GM18951 (cell line): ENCODE results near the gene PTTG1IP.

Experiments used
- POLR2A ChIP-seq: IDR thresholded peaks from 4 replicates; pipeline ENCODE4 v1.6.1; 2011; ENCODE audit warnings: mild to moderate bottlenecking; ENCODE audit not compliant: insufficient read length, insufficient read depth; ENCODE audit errors: extremely low read depth
- in situ Hi-C: fragments of 300-500 bp; cut with MboI; formaldehyde crosslinking; loops from one replicate; pipeline ENCODE4 v1.12.0; 2022; ENCODE audit warnings: low sequenced_read_pairs, mixed read lengths, inconsistent platforms; ENCODE audit not compliant: unreplicated experiment

The PTTG1IP gene

DNA sequence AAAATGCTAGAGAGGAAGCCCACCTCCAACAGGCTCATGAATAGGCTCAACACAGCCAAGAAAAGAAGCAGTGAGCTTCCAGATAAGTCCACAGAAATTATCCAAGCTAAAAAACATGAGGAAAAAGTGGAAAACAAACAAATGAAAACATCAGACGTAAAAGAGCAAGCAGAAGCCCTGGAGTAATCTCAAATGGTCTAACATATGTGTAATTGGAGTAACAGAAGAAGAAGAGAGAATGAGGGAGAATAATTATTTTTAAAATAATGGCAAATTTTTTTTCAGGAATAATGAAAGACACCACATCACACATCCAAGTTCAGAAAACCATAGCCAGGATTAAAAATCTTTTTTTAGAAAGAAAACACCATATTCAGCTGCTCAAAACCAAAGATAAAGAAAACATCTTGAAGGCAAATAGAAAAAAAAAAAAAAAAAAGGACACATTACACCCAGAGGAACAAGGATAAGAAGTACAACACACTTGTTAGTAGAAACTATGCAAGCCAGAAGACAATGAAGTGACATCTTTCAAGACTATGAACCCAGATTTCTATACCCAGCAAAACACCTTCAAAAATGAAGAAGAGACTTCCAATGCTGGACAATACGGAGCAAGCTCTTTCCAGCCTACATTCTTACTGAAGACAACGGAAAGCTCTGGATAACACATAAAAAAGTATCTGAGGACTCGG, 45.0 kb downstream of the PTTG1IP start:
- no peak for TF ChIP-seq POLR2A
- in situ Hi-C loops, result no loop called here

- in situ Hi-C loops, result no loop called here
- TF ChIP-seq POLR2A, result no peak
Observed at GRCh38 chr21:44823179-44823660, 50.3 kb downstream of the PTTG1IP start.

- in situ Hi-C loops, result no loop called here
- TF ChIP-seq POLR2A, result no peak
Observed at GRCh38 chr21:44822484-44823178, 50.9 kb downstream of the PTTG1IP start.

GRCh38 chr21:44820851-44821250, 52.6 kb downstream of the PTTG1IP start:
- in situ Hi-C loops, result no loop called here
- TF ChIP-seq POLR2A, result no peak

DNA sequence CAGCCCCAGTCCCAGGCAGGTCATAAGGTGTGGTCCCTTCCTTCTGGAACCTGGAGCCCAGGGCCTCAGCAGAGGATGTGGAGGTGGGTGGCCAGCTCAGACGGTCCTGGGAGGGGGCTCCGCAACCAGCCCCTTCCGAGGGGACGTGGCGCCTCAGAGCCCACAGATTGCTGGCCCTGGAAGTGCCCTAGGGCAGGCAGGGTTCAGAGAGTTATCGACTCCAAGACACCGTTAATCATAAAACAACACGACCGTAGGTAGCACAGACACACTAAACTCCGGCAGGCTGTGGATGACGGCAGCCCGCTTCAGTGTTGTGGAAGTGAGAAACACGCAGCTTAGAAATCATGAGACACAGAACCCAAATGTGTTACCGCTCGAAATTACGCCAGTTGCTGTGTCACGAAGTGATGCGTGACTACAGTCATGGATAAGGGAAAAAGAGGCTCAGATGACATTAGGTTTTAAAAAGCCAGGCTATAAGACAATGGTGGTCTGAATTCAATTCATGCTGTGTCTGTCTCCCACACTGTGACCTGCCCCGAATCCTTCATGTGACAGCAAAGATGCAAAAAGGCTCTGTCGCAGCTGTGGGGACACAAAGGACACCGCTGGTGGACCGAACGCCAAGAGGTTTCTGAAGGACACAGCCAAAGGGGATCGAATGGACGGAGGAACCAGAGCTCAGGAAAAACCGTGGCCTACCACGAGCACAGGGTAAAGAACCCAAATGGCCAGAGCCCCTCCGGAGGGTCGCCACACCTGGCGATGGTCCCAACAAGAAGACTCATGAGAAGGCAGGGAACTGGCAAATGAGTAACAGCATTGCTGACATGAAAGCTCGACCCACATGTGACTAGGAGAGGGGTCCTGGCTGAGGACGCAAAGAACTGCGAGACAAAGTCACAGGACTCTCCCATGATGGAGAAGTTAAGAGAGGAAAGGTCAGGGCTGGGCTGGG, 53.9 kb downstream of the PTTG1IP start:
- no peak for TF ChIP-seq POLR2A
- in situ Hi-C loops, result no loop called here

- no peak for TF ChIP-seq POLR2A
- in situ Hi-C loops, result no loop called here
Observed at GRCh38 chr21:44818640-44819011, 54.9 kb downstream of the PTTG1IP start.

DNA sequence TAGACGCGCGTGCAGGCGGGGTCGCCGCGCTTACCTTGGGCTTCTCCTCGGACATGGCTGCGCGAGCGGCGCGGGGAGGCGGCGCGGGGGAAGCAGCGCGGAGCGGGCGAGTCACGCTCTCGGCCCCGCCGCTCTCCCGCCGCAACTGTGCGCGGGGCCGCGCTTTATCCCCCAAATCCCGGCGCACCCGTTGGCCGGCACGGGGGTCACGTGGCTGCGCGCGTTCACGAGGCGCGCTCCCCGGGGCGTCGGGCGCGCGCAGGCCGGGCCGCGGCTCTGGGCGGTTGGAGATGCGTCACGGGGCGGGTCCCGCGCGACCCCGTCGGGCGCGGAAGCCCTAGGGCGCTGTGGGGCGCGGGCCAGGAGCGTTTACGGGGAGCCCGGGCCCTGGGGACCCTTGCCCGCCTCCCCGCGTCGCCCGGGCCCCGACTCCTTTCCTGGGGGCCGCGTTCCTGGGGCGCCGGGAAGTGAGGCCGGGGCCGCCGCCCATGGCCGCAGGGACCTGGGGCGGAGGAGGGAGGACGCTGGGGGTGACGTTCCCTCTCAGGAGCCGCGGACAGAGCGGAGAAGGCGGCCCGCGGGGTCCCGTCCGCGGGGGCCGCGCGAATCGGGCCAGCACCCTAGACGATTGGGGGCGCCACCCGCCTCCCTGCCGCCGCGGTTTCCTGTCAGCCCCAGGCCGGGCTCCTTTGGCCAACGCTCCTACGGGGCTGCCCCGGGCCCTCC, 55.4 kb downstream of the PTTG1IP start, which contains the start of gene SUMO3:
TSS of gene SUMO3 (minus strand) at position 149 of the 726 bp plus-strand sequence. CDS start at position 55, 94 bp downstream.
- peak; percentile 79 for TF ChIP-seq POLR2A
- in situ Hi-C loops, result no loop called here

- no peak for TF ChIP-seq POLR2A
- in situ Hi-C loops, result no loop called here
Observed at GRCh38 chr21:44817506-44817880, 56.0 kb downstream of the PTTG1IP start.

GRCh38 chr21:44816761-44817505, 56.6 kb downstream of the PTTG1IP start:
- in situ Hi-C loops, result no loop called here
- no peak for TF ChIP-seq POLR2A

DNA sequence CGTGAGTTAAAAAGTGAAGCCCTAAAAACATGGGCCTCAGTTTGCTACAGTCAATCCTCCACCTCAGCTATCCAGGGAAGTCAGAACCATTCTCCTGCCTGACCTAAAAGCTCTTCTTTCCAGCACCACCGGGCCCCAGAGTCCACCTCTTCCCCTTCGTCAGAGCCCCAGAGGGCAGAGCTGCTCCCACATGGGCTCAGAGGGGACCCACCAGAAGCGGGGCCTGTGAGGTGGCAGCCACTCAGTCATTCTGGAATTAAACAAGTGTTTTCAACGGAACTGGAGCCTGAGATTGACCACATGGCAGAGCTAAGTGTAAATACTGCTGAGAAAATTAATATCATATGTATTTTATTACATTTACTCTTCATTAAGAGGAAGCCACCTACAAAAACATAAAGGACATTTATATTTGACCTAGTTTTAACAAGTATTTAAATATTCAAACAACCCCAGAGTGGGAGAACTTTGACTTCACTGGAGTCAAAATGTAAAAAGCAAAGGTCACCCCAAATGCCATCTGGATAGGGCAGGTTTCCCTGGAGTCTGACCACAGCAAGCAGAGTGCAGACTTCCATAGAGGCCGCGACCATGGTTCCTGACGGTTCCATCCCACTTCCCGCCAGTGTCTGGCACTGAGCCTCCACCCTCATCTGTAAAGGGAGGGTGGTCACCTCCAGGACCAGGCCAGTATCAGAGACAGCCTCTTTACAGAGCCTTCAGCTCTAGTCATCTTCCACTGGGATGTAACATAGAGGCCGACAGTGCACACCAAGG, 57.5 kb downstream of the PTTG1IP start:
- TF ChIP-seq POLR2A, result no peak
- in situ Hi-C loops, result no loop called here

DNA sequence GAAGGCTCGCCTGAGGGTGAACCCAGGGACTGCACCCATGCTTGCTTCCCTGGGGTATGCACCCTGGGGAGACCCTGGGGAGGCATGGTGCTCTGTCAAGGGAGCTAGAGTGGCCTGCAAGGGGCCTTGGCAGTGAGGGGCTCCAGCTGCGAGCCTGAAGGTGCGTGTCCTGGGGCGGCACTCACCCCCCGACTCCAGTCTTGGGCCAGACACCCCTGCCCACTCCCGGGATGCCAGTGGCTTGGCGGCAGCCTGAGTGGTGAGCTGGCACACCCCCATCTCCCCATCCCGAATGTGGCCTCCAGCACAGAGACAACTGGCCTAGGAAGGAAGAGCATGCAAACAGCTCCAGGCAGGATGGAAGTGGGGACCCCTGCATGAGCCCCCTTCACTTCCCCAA, 58.3 kb downstream of the PTTG1IP start:
- TF ChIP-seq POLR2A, result no peak
- in situ Hi-C loops, result no loop called here
